ENCODE data around the gene LRRC42.
"Not testable (repeated sequence)": the region's sequence is repeated elsewhere in the genome, so short reads cannot be mapped to it uniquely, and the experiment has no call there.

The LRRC42 gene

GRCh38 chr1:53966794-53967193 lies 20.6 kb downstream of the LRRC42 start:
- DNase-seq (ENCODE audit: insufficient read length, low spot score) (no peak), FAIRE-seq (no peak)

GRCh38 chr1:53967409-53968124 lies 21.4 kb downstream of the LRRC42 start:
- FAIRE-seq, result no peak
- no peak for DNase-seq (ENCODE audit: insufficient read length, low spot score)

GRCh38 chr1:53968125-53968513 lies 22.0 kb downstream of the LRRC42 start:
- DNase-seq (ENCODE audit: insufficient read length, low spot score) (no peak), FAIRE-seq (no peak)

- DNase-seq (ENCODE audit: insufficient read length, low spot score); FAIRE-seq: not testable (repeated sequence)
These were observed 23.2 kb downstream of the LRRC42 start for GRCh38 chr1:53969323-53969722.

GRCh38 chr1:53971718-53972117 lies 25.6 kb downstream of the LRRC42 start:
- FAIRE-seq, result no peak
- no peak for DNase-seq (ENCODE audit: insufficient read length, low spot score)

GRCh38 chr1:53975861-53976260 lies 29.7 kb downstream of the LRRC42 start:
- DNase-seq (ENCODE audit: insufficient read length, low spot score) (no peak), FAIRE-seq (no peak)

- FAIRE-seq (no peak), DNase-seq (ENCODE audit: insufficient read length, low spot score) (no peak)
These were observed 33.7 kb downstream of the LRRC42 start for GRCh38 chr1:53979712-53980450.

GRCh38 chr1:53981220-53981619 lies 35.1 kb downstream of the LRRC42 start:
- DNase-seq (ENCODE audit: insufficient read length, low spot score), result no peak
- FAIRE-seq, result no peak

- DNase-seq (ENCODE audit: insufficient read length, low spot score), result peak; percentile 28
- FAIRE-seq, result no peak
These were observed 36.0 kb downstream of the LRRC42 start for GRCh38 chr1:53982034-53982762.

- DNase-seq (ENCODE audit: insufficient read length, low spot score) (no peak), FAIRE-seq (no peak)
These were observed 36.6 kb downstream of the LRRC42 start for GRCh38 chr1:53982763-53983104.

GRCh38 chr1:53984726-53985125 lies 38.6 kb downstream of the LRRC42 start:
- FAIRE-seq (no peak), DNase-seq (ENCODE audit: insufficient read length, low spot score) (no peak)

- FAIRE-seq (no peak), DNase-seq (ENCODE audit: insufficient read length, low spot score) (no peak)
These were observed 40.3 kb downstream of the LRRC42 start for GRCh38 chr1:53986458-53986857.

GRCh38 chr1:53987880-53988279 lies 41.7 kb downstream of the LRRC42 start:
- no peak for DNase-seq (ENCODE audit: insufficient read length, low spot score)

GRCh38 chr1:53992085-53992874 lies 46.1 kb downstream of the LRRC42 start:
- DNase-seq (ENCODE audit: insufficient read length, low spot score) (no peak), FAIRE-seq (no peak)

More at GRCh38 chr1:53987880-53988279, 41.7 kb downstream of the LRRC42 start:
- peak; percentile 9 for FAIRE-seq

GRCh38 chr1:53994516-53994915 lies 48.4 kb downstream of the LRRC42 start:
- not testable (repeated sequence) for FAIRE-seq; DNase-seq (ENCODE audit: insufficient read length, low spot score)

- no peak for DNase-seq (ENCODE audit: insufficient read length, low spot score)
- no peak for FAIRE-seq
These were observed 49.5 kb downstream of the LRRC42 start for GRCh38 chr1:53995683-53996082.

GRCh38 chr1:53998223-53998622 lies 52.1 kb downstream of the LRRC42 start:
- FAIRE-seq (no peak), DNase-seq (ENCODE audit: insufficient read length, low spot score) (no peak)

GRCh38 chr1:53999920-54000319 lies 53.8 kb downstream of the LRRC42 start:
- FAIRE-seq (no peak), DNase-seq (ENCODE audit: insufficient read length, low spot score) (no peak)

GRCh38 chr1:54001591-54001990 lies 55.4 kb downstream of the LRRC42 start:
- DNase-seq (ENCODE audit: insufficient read length, low spot score) (no peak), FAIRE-seq (no peak)

GRCh38 chr1:54002544-54003248 lies 56.5 kb downstream of the LRRC42 start:
- DNase-seq (ENCODE audit: insufficient read length, low spot score) (no peak), FAIRE-seq (no peak)

Data from HTR-8/SVneo (cell line).